IMR-90 (cell line): Measurements from ENCODE around the gene CIAO2B. TPM values are rescaled to one million over a fixed set of nuclear protein-coding genes. Genes with fewer than 3 reads are reported as not detected.
A peak's percentile ranks its signal among the peaks of the same experiment; 100 is the strongest.

Source experiments
- ATAC-seq: fragments of 200-7000 bp; cut with Tn5 transposase; 2 replicates; pipeline ENCODE4 v1.9.1; 2020; ENCODE audit warnings: low read depth, mild to moderate bottlenecking, moderate library complexity
- BruUV-seq: library from RNA; stranded (reverse); fragments of 400-500 nt; replicated peaks from 2 replicates; lab custom pipeline; 2021; lab: Mats Ljungman, UMichigan
- CTCF ChIA-PET: fragments of 300-600 bp; formaldehyde crosslinking; extraction: SDS; loops from one replicate; lab custom pipeline; 2021; ENCODE audit warnings: antibody characterized with exemption; lab: Yijun Ruan, JAX
- POLR2A ChIA-PET: fragments of 300-600 bp; sonication (Branson Sonifier 250); formaldehyde crosslinking; loops from one replicate; lab custom pipeline; 2022; ENCODE audit warnings: antibody characterized with exemption; ENCODE audit not compliant: unreplicated experiment; lab: Charles Lee
- DNase-seq: peaks from one replicate; pipeline ENCODE4 v3.0.0; 2013
- H2AFZ ChIP-seq: replicated peaks from 2 replicates; pipeline ENCODE3; 2013; ENCODE audit warnings: low read length, mild to moderate bottlenecking; ENCODE audit not compliant: poor library complexity
- H2AK5ac ChIP-seq: 2 replicates; pipeline ENCODE4 v1.6.1; 2013; ENCODE audit warnings: low read depth, low read length, inconsistent platforms
- H2AK9ac ChIP-seq: replicated peaks from 2 replicates; pipeline ENCODE3; 2013; ENCODE audit warnings: mild to moderate bottlenecking, low read depth, low read length, moderate library complexity; ENCODE audit not compliant: poor library complexity
- H2BK120ac ChIP-seq: 2 replicates; pipeline ENCODE4 v1.6.1; 2013; ENCODE audit warnings: low read depth, low read length, inconsistent platforms
- H2BK15ac ChIP-seq: 3 replicates; pipeline ENCODE4 v1.6.1; 2013; ENCODE audit warnings: low read depth, low read length, inconsistent platforms
- H2BK20ac ChIP-seq: 2 replicates; pipeline ENCODE4 v1.6.1; 2013; ENCODE audit warnings: low read depth, mild to moderate bottlenecking, inconsistent platforms, low read length, moderate library complexity
- H2BK5ac ChIP-seq: 2 replicates; pipeline ENCODE4 v1.6.1; 2013; ENCODE audit warnings: mild to moderate bottlenecking, low read depth, low read length, inconsistent platforms; ENCODE audit not compliant: poor library complexity, severe bottlenecking
- H3K14ac ChIP-seq: replicated peaks from 2 replicates; pipeline ENCODE4 v1.6.1; 2013; ENCODE audit warnings: low read depth, low read length, inconsistent platforms
- H3K18ac ChIP-seq: 2 replicates; pipeline ENCODE4 v1.6.1; 2013; ENCODE audit warnings: low read depth, low read length, control low read depth
- H3K23ac ChIP-seq: 2 replicates; pipeline ENCODE4 v1.6.1; 2013; ENCODE audit warnings: low read depth, low read length, inconsistent platforms
- H3K27ac ChIP-seq: 2 replicates; pipeline ENCODE4 v1.5.1; 2013; ENCODE audit warnings: mild to moderate bottlenecking, control low read depth, low read length; ENCODE audit not compliant: insufficient read depth
- H3K27me3 ChIP-seq: 2 replicates; pipeline ENCODE4 v1.6.1; 2013; ENCODE audit warnings: low read length; ENCODE audit not compliant: control insufficient read depth, insufficient read depth
- H3K36me3 ChIP-seq: 2 replicates; pipeline ENCODE4 v1.6.1; 2013; ENCODE audit warnings: low read length, mixed read lengths; ENCODE audit not compliant: control insufficient read depth, insufficient read depth
- H3K4ac ChIP-seq: 2 replicates; pipeline ENCODE4 v1.6.1; 2013; ENCODE audit warnings: low read depth, low read length, inconsistent platforms
- H3K4me1 ChIP-seq: 2 replicates; pipeline ENCODE4 v1.6.1; 2013; ENCODE audit warnings: low read length, mixed read lengths; ENCODE audit not compliant: control insufficient read depth, insufficient read depth
- H3K4me2 ChIP-seq: 2 replicates; pipeline ENCODE4 v1.6.1; 2013; ENCODE audit warnings: low read depth, mild to moderate bottlenecking, control low read depth, low read length, moderate library complexity
- H3K4me3 ChIP-seq: 2 replicates; pipeline ENCODE4 v1.5.1; 2013; ENCODE audit warnings: low read depth, mild to moderate bottlenecking, control low read depth, low read length, moderate library complexity; ENCODE audit not compliant: insufficient read depth
- H3K56ac ChIP-seq: 2 replicates; pipeline ENCODE4 v1.6.1; 2013; ENCODE audit warnings: low read length, inconsistent platforms; ENCODE audit not compliant: insufficient read depth; ENCODE audit errors: extremely low read depth
- H3K79me1 ChIP-seq, 2 experiments: 2 replicates each; pipeline ENCODE4 v1.6.1; 2013; ENCODE audit warnings: low read length in 2 of 2, inconsistent platforms in 1 of 2, low read depth in 1 of 2
- H3K9ac ChIP-seq: 2 replicates; pipeline ENCODE4 v1.6.1; 2013; ENCODE audit warnings: low read depth, low read length, control low read depth
- H3K9me1 ChIP-seq: 2 replicates; pipeline ENCODE4 v1.6.1; 2013; ENCODE audit warnings: low read length, inconsistent platforms; ENCODE audit not compliant: insufficient read depth
- H3K9me3 ChIP-seq: 2 replicates; pipeline ENCODE4 v1.6.1; 2013; ENCODE audit warnings: low read length; ENCODE audit not compliant: control insufficient read depth, insufficient read depth
- H4K20me1 ChIP-seq: 2 replicates; pipeline ENCODE4 v1.6.1; 2013; ENCODE audit warnings: low read length, inconsistent platforms; ENCODE audit not compliant: insufficient read depth
- H4K5ac ChIP-seq: 2 replicates; pipeline ENCODE4 v1.6.1; 2013; ENCODE audit warnings: mild to moderate bottlenecking, low read depth, low read length, control low read depth
- H4K8ac ChIP-seq, 2 experiments: 2 replicates each; pipeline ENCODE4 v1.6.1; 2013; ENCODE audit warnings: low read depth in 2 of 2, low read length in 2 of 2, control low read depth in 1 of 2, inconsistent platforms in 1 of 2
- H4K91ac ChIP-seq: 2 replicates; pipeline ENCODE4 v1.6.1; 2013; ENCODE audit warnings: low read depth, low read length, inconsistent platforms; ENCODE audit not compliant: insufficient read depth
- CTCF ChIP-seq: conservative IDR thresholded peaks from 2 replicates; pipeline ENCODE4 v1.5.1; 2012; ENCODE audit warnings: mild to moderate bottlenecking, low read depth, low read length, improper control_type of control experiment
- ELK1 ChIP-seq: fragments of 150-350 bp; IDR thresholded peaks from 2 replicates; pipeline ENCODE4 v1.6.1; 2016; ENCODE audit warnings: low read depth, mild to moderate bottlenecking, low read length, moderate library complexity, borderline replicate concordance
- FOS ChIP-seq: fragments of 150-350 bp; IDR thresholded peaks from 2 replicates; pipeline ENCODE4 v1.6.1; 2016; ENCODE audit warnings: low read depth, low read length
- MXI1 ChIP-seq: IDR thresholded peaks from 2 replicates; pipeline ENCODE4 v1.6.1; 2012; ENCODE audit warnings: low read depth, mild to moderate bottlenecking, low read length, moderate library complexity, borderline replicate concordance
- NFE2L2 ChIP-seq: fragments of 150-350 bp; IDR thresholded peaks from 2 replicates; pipeline ENCODE4 v1.6.1; 2016; ENCODE audit warnings: low read depth, mild to moderate bottlenecking, low read length
- RCOR1 ChIP-seq: IDR thresholded peaks from 2 replicates; pipeline ENCODE4 v1.6.1; 2012; ENCODE audit warnings: mild to moderate bottlenecking, low read length, improper control_type of control experiment; ENCODE audit not compliant: insufficient replicate concordance
- RFX5 ChIP-seq: IDR thresholded peaks from 2 replicates; pipeline ENCODE4 v1.8.0; 2012; ENCODE audit warnings: low read depth, mild to moderate bottlenecking, low read length, moderate library complexity
- USF2 ChIP-seq: fragments of 150-350 bp; IDR thresholded peaks from 2 replicates; pipeline ENCODE4 v1.6.1; 2017; ENCODE audit warnings: mild to moderate bottlenecking, antibody characterized with exemption, low read length, low read depth
- WGBS, 2 experiments: methylation state at CpG; one replicate each; pipeline versions ENCODE4 v1.1.5 to v1.1.7; 2013; ENCODE audit warnings: missing lambda C conversion rate in 2 of 2; ENCODE audit not compliant: insufficient read length in 1 of 2; ENCODE audit errors: extremely low coverage in 2 of 2; 5-methylcytosine and 5-hydroxymethylcytosine counted together
- dilution Hi-C: fragments of 300-500 bp; cut with HindIII; formaldehyde crosslinking; loops from one replicate; pipeline ENCODE4 v1.14.3; 2018; ENCODE audit warnings: low sequenced_read_pairs; ENCODE audit not compliant: unreplicated experiment
- in situ Hi-C: fragments of 300-500 bp; cut with MboI; formaldehyde crosslinking; loops from 3 replicates; pipeline ENCODE4 v1.14.3; 2019; ENCODE audit warnings: low sequenced_read_pairs, inconsistent platforms, mixed read lengths
- intact Hi-C: fragments of 100-400 bp; cut with micrococcal nuclease; formaldehyde crosslinking; loops from 2 replicates; pipeline ENCODE4 v1.10.0; 2022
- polyA plus RNA-seq, 3 experiments: library from polyadenylated mRNA; depleted of rRNA; stranded (reverse); fragments of >200 nt; gene quantifications; 2 replicates each; pipeline ENCODE4 v1.2.3, GENCODE V29; 2012; ENCODE audit warnings: low replicate concordance in 1 of 3
- total RNA-seq: library from RNA; depleted of rRNA; stranded (reverse); fragments of >200 nt; gene quantifications from 2 replicates; pipeline ENCODE4 v1.2.3, GENCODE V29; 2012

The CIAO2B gene
- total and polyA plus RNA-seq, 2 of the 4 experiments (the other 2 are of a cell fraction): 148 to 234 TPM

- no peaks in the 10 kb centered on the region for H4K20me1 ChIP-seq
- no peak overlapping the region for H3K4me2 ChIP-seq
- H2AK9ac ChIP-seq: no peak overlapping the region
- in situ Hi-C loops (no loop called here), intact Hi-C loops (no loop called here), dilution Hi-C loops (no loop called here)
- H3K27me3 ChIP-seq: no peaks in the 10 kb centered on the region
- H3K9ac ChIP-seq: no peak overlapping the region
- peak overlapping the region; percentile 92; the same call in 1 of the 2 replicates for H2BK120ac ChIP-seq
- peak overlapping the region; percentile 62; the same call in 1 of the 2 replicates for H3K18ac ChIP-seq
- no peak overlapping the region for H3K4me3 ChIP-seq
- peak overlapping the region; percentile 52 for H2BK5ac ChIP-seq
- H3K4me1 ChIP-seq: peaks cover 49% of the 10 kb centered on the region
- ChIA-PET CTCF (no interaction called here), POLR2A (no interaction called here)
- no TSS peak for BruUV-seq
- H3K4ac ChIP-seq: peak overlapping the region; percentile 90; the same call in 1 of the 2 replicates
- no peak overlapping the region for H3K23ac ChIP-seq
- H4K8ac ChIP-seq: peak overlapping the region in 1 of 2 experiments; percentile 86; a peak in 1 of 4 replicates
- H2BK15ac ChIP-seq: peak overlapping the region; percentile 97; the same call in 1 of the 3 replicates
- H3K9me1 ChIP-seq: peaks cover 53% of the 10 kb centered on the region
- peak overlapping the region; percentile 90; the same call in 1 of the 2 replicates for H4K91ac ChIP-seq
- H2BK20ac ChIP-seq: peak overlapping the region; percentile 94; the same call in 1 of the 2 replicates
- no peaks in the 10 kb centered on the region for H3K36me3 ChIP-seq
- H2AK5ac ChIP-seq: peak overlapping the region; percentile 89
- peak overlapping the region; percentile 83 for H3K14ac ChIP-seq
- no peak for ATAC-seq
- H3K79me1 ChIP-seq: peaks cover 0 to 10% of the 10 kb centered on the region in 2 experiments; a peak in 2 of 4 replicates
- peak overlapping the region; percentile 72; the same call in 1 of the 2 replicates for H4K5ac ChIP-seq
- no peak for DNase-seq
- H3K9me3 ChIP-seq: no peaks in the 10 kb centered on the region
- WGBS, 2 experiments: 99% methylated on average over 9 of the region's 10 CpGs; no CpG with 5 or more reads in 1 of the 2 experiments
- TF ChIP-seq RFX5: no peak
- no peak for TF ChIP-seq USF2
- no peak for TF ChIP-seq NFE2L2
- no peak for TF ChIP-seq FOS
- no peak for TF ChIP-seq RCOR1
- TF ChIP-seq MXI1: no peak
- TF ChIP-seq ELK1: no peak
- TF ChIP-seq CTCF: no peak
- H3K27ac ChIP-seq: no peak overlapping the region
- H2AFZ ChIP-seq: no peak overlapping the region
- H3K56ac ChIP-seq: no peak overlapping the region
These were observed 32.6 kb downstream of the CIAO2B start for GRCh38 chr16:66901626-66902025.
